ENCODE data around the gene TNFRSF1B.

The TNFRSF1B gene

DNA sequence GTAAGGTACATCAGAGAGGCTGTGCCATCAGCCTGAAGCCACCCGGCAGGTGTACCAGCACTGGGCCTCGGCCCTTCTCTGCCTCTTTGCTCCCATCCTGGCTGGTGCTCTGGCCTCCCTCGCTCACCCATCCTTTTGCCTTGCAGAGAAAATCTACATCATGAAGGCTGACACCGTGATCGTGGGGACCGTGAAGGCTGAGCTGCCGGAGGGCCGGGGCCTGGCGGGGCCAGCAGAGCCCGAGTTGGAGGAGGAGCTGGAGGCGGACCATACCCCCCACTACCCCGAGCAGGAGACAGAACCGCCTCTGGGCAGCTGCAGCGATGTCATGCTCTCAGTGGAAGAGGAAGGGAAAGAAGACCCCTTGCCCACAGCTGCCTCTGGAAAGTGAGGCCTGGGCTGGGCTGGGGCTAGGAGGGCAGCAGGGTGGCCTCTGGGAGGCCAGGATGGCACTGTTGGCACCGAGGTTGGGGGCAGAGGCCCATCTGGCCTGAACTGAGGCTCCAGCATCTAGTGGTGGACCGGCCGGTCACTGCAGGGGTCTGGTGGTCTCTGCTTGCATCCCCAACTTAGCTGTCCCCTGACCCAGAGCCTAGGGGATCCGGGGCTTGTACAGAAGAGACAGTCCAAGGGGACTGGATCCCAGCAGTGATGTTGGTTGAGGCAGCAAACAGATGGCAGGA, 24.5 kb upstream of the TNFRSF1B start:
- DNase-seq (ENCODE audit: low spot score): no peak

DNA sequence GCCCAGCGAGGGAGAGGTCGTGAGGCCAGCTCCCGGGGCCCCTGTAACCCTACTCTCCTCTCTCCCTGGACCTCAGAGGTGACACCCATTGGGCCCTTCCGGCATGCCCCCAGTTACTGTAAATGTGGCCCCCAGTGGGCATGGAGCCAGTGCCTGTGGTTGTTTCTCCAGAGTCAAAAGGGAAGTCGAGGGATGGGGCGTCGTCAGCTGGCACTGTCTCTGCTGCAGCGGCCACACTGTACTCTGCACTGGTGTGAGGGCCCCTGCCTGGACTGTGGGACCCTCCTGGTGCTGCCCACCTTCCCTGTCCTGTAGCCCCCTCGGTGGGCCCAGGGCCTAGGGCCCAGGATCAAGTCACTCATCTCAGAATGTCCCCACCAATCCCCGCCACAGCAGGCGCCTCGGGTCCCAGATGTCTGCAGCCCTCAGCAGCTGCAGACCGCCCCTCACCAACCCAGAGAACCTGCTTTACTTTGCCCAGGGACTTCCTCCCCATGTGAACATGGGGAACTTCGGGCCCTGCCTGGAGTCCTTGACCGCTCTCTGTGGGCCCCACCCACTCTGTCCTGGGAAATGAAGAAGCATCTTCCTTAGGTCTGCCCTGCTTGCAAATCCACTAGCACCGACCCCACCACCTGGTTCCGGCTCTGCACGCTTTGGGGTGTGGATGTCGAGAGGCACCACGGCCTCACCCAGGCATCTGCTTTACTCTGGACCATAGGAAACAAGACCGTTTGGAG, 23.7 kb upstream of the TNFRSF1B start:
- no peak for DNase-seq (ENCODE audit: low spot score)

DNA sequence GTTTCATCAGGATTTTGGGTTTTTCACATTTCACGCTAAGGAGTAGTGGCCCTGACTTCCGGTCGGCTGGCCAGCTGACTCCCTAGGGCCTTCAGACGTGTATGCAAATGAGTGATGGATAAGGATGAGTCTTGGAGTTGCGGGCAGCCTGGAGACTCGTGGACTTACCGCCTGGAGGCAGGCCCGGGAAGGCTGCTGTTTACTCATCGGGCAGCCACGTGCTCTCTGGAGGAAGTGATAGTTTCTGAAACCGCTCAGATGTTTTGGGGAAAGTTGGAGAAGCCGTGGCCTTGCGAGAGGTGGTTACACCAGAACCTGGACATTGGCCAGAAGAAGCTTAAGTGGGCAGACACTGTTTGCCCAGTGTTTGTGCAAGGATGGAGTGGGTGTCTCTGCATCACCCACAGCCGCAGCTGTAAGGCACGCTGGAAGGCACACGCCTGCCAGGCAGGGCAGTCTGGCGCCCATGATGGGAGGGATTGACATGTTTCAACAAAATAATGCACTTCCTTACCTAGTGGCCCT, 23.1 kb upstream of the TNFRSF1B start:
- peak; percentile 61 for DNase-seq (ENCODE audit: low spot score)

DNA sequence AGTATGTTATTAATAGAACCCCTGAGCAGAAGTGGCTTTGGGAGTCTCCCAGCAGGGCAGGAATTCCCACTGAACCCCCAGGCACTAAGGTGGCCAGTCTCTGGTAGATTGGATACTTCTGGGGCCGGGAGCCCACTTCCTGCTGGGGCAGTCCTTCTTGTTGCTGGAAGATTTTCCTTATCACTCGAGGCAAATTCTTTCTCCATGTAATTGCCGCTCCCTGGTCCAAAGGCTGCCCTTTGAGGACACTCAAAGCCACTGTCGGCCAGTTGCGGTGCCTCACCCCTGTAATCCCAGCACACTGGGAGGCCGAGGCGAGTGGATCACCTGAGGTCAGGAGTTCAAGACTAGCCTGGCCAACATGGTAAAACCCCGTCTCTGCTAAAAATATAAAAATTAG, 22.6 kb upstream of the TNFRSF1B start:
- no peak for DNase-seq (ENCODE audit: low spot score)

DNA sequence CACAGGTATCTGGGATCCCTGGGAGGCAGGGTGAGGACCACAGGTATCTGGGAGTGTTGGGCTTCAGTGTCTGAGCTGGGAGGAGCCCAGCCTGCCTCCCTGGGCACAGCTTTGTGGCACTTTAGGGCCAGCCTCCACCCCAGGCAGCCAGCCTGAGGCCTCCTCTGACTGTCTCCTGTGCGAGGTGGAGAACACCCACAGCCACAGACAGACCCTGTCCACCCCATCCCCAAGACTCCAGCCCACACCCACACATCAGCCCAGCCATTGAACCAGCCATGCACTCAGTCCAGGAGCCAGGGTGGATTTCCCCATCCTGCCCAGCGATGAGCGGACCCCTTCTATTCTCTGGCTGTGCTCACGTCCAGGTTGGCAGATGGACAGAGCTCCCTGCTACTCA, 21.8 kb upstream of the TNFRSF1B start:
- DNase-seq (ENCODE audit: low spot score): no peak

DNA sequence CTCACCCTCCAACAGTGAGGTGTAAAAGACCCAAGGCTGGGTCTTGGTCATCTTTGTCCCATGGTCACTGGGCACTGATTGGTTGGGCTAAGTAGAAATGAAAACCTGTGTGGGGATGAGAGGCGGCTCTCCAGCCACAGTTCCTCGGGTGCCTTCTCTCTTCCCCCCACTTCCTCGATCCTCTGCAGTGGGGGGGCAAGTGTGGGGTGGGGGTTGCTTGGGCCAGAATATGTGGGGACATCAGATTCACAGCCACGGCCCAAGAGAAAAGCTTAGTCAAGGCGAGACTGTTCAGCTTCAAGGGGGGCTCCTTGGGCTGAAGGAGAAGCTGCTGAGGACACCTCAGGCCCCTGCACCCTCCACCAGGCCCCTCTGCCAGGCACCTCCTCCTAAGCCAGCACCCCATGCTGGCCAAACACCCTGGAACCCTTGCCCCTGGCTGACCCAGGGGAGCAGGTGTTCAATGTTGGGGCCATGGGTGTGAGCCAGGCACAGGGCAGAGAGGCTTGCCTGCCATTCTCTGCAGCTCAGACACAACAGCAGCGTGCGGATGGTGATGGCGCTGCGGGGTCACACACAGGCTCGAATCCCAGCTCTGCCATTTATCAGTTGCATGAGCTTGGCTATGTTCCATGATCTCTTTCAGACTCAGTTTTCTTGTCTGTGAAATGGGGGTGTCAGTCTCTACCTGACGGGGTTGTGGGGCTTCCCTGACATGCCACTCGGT, 21.0 kb upstream of the TNFRSF1B start:
- DNase-seq (ENCODE audit: low spot score): no peak

DNA sequence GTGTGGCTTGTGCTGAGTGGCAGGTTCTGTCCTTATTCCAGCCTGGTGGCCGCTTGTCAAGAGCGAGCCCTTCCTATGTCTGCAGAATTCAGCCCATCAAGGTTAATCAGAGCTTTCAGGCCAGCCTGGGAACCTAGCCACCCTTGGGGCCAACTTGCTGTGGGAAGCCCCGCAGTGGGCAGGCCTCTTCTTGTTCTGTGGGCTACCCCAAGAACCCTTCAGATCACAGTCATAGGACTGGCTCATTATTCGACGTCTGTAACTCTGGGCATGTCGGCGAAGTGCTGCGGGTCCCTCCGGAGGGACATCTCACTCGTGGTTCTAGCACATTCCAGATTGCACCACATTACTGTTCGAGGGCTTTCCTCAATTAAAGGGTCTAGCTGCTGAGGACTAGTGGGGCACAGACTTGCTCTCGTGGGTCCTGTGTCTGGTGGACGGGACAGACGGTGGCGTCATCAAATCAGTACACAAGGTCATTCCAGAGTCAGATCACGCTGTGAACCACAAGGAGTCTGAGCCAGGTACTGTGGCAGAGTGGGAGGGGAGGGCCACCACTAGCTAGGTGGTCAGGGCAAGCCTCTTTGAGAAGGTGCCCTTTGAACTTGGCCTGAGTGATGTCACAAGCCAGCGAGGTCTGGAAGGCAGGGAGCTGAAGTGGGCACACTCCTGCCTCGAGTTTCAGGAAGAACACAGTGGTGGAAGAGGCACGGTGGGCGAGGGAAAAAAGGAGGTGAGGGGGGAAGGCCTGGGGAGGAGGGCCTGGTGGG, 20.3 kb upstream of the TNFRSF1B start:
- DNase-seq (ENCODE audit: low spot score): no peak

DNA sequence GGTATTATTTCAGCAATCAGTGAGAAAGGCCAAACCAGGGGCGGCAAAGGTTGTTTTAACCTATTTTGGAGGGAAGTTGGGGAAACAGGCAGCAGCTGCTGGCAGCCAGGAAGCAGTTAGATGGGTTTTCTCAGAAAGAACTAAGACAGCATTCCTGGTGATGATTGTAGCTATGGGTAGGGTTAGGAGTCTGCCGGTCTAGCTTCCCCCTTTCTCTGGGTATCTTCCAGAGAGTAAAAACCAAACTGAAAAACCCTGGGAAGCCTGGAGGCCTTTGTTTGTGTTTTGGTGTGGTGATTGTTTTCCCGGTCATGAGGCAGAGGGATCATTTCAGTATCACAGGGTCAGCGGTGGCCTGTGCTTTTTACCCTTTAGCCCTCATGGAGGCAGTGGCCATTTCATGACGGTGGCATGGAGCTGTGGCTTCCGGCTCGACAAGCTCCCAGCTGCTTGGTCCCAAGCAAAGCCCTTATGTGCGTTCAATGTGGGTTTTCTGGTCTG, 19.5 kb upstream of the TNFRSF1B start:
- DNase-seq (ENCODE audit: low spot score): no peak

DNA sequence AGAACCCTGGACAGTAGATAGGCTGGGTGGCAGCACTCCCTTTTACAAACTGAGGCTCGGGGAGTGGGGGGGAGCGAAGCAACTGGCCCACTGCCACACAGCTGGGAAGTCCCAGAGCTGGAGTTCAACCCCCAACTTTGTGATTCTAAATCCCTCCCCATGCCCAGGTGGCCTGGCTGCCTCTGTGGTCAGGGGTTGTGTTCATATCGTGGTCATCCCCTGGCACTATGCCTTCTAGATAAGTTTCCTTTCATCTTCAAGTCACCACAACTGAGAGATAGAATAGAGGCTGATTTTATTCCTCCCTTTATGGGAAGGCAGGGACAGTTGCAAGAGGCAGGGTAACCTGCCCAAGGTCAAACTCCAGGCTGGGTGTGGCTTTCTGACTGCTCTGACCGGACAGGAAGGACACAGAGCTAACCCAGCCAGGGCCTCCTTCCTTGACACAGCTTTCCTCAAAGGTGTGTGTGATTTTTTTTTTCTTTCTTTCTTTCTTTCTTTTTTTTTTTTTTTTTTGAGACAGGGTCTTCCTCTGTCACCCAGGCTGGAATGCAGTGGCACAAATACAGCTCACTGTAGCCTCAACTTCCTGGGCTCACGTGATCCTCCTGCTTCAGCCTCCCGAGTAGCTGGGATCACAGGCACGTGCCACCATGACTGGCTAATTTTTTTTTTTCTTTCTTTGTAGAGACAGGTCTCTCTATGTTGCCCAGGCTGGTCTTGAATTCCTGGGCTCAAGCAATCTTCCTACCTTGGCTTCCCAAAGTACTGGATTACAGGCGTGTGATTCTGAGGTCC, 18.4 kb upstream of the TNFRSF1B start:
- DNase-seq (ENCODE audit: low spot score): no peak

DNA sequence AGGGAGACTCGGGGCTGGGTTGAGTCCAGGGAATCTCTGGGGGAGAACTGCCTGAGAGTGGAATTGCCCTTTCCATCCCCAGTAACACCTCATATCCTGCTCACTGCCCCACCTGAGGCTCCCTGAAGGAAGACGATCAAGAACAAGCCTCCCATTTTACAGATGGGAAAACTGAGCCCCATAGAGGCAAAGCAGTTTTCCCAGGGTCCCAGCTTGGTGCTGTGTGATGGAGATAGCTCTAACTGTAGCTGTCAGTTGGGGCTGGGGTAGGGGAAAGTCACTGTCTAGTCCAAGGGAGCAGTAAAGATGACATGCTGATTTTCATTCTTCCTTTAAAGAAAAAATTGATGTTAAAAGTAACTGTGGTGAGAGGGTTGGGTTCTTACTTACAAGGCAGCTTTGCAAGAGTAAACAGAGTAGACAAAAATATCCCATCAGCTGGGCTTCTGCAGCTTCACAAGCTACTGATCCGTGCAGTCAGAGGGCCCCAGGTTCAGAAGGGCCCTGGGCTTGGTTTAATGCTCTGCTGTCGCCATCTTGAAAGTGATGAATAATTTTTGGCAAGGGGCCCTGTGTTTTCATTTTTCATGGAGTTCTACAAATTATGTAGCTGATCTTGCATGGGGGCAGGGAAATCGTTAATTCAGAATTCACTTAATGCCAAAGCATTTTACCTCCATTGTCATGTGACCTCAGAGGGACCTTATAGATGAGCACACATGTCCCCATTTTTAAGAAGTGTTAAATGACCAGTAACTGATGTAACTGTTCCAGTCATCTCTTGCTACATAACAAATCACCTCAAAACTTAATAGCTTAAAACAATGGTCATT, 17.6 kb upstream of the TNFRSF1B start:
- DNase-seq (ENCODE audit: low spot score): no peak

DNA sequence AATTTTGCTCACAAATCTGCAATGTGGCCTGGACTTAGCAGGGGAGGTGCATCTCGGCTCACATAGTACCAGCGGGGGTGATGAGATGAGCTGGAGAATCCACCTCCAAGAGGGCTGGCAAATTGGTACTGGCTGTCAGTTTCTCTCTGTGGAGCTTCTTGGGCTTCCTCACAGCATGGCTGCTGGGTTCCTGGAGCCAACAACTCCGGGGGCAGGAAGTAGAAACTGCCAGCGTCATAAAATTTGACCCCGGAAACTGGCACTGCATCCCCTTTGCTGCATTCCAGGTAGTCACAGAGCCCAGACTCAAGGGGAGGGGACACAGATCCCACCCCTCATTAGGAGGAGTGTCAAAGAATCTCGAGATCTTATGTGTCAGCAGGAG, 17.0 kb upstream of the TNFRSF1B start:
- DNase-seq (ENCODE audit: low spot score): no peak

DNA sequence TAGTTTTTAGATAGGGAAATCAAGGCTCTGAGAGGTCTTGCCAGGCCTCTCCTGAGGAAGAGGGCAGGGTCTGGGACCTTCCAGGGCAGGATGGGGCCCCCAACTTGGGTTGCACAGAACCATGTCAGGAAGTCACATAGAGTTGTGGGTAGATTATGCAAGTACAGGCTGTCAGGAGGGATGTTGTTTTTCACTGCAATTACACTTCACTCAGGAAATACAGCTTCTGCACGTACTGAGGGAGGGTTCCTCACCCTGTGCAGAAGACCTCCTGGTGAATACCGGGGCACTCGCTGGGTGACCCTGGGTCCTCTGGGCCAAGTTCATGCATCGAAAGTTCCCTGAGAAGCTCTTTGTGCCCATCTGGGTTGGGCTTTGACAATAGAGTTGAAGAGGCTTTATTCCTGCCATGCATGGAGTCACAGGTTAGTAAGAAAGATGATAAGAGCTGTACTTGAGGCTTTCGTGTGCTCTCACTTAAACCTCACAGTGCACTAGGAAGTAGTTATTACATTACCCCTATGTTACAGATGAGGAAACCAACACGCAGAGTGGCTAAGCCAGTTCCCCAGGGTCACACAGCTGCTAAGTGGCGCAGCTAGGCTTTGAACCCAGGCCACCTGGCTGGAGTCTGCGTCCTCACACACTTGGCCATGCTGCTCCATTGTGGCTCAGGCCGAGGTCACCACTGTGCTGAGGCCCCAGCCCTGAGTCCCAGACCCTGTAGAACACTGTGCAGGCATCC, 16.2 kb upstream of the TNFRSF1B start:
- no peak for DNase-seq (ENCODE audit: low spot score)

DNA sequence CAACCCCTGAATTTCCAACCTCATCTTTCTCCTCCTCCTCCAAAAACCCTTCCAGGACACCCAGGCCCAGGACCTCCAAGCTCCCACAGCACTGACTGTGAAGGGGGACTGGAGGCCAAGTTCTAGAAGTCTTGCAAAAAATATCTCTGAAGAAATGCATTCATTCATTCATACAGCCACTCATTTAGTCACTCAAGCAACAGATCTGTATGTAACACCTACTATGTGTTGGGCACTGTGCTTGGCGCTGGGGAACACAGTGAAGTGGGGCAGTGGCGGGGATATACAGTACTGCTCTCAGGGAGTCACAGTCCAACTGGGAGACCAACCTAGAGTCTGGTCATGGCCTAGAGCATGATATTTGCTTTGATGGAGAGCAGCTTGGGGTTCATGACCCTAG, 15.3 kb upstream of the TNFRSF1B start:
- no peak for DNase-seq (ENCODE audit: low spot score)

DNA sequence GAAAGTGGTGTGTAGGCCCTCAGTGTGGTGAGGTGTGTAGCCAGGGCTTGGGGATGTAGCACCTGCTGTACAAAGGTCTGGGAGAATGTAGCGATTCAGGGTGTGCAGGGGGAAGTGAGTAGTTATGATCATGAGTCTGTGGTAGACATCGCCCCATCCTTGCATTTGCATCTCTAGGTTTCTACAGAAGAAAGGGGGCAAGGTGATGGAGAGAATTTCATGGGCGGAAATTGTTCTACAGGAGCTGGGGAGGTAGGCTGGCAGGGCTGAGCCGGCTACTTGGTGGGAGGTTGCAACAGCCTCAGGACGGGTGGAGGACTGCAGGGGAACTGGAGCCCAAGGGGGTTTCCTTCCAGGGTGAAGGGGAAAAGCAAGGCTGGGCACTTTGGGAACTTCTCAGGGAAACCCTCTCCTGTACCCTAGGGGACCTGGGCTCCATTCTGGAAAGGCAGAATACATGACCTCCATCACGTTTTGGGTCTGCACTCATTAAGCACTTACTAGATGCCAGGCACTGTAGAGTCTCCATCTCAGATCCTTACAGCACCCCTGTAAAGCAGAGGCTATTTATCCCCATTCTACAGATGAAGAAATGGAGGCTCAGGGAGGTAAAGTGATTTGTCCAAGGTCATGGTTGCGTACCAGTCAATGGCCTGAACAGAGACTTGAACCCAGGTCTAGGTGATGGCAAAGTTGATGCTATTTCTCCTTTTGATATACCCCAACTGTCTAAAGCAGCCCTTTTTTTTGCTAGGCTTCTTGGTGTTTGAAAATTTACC, 14.5 kb upstream of the TNFRSF1B start:
- DNase-seq (ENCODE audit: low spot score): no peak

DNA sequence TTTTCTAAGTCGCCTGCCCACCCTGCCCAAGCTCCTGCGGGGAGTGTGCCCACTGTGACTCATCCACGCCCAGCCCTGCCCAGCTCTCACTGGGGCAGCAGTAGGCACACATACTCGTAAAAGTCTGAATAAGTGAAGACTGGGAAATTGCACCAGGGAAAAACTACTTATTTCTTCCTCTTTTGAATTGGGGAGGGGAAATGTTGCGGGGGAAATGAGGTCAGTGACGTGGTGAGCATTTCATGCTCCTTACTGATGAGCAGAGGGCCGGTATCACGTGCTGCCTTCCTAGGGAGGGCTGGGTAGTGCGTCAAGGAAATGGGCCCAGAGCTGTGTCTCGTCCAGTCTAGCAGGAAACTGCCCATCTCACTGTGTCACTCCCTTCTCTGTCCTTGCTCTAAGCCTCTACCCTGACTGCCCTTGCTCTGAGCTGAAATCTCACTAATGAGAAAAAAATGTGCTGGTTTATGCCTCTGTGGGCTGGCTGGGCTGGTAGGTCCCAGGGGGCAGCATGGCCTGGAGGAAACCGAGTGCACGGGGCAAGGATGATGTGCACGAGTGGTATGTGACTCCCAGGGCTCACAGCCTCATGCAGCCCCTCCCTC, 13.5 kb upstream of the TNFRSF1B start:
- DNase-seq (ENCODE audit: low spot score): peak; percentile 42

DNA sequence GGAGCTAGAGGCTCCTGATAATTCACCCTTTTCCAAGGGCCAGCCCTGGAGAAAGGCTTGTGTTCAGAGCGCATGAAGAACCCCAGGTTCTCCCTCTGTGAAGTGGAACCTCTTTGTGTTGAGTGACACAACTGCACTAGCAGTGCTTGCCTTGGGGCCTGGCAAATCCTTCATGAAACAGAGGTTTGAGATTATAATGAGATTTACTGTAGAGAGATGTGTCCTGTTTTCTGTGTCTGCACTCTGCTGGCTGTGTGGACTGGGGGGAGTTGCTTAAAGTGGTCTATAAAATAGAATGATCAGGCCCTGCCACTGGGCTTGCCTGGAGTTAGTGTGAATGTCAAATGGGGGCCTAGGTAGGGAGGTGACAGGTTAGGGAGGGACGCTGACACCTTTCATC, 11.5 kb upstream of the TNFRSF1B start:
- DNase-seq (ENCODE audit: low spot score): no peak

DNA sequence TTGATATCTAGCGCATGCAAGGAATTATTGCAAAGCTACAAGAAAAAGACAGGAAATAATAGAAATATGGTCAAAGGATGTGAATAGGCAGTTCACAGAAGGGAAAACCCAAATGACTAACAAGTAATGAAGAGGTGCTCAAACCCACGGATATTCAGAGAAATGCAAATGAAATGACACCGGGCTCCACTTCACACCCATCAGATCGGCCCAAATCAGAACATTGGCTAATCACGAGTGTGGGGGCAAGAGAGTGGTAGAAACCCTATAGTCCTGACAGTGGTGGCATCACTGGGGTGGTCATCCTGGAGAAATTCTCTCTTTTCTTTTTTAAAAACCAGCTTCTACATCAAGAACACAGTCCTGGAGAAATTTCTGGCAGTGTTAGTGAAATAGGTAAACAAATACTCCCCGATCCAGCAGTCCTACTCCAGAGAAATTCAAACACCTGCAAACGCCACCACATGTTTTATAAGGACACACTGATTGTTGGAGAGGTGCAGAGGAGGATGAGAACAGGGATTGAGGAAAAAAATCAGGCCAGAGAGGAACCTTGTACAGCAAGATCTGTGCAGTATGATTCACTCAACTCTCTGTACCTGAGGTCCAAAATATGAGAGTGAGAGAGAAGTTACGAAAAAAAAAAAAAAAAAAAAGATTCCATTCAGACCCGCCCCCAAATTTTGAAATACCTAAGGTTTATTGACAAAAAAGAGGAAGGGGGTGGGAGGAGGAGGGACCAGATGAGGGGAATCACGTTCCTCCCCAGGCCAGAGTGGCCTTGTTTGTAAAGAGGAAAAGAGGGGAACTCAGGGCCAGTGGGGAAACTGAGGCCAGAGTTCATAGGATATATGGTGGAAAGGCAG, 9.2 kb upstream of the TNFRSF1B start:
- no peak for DNase-seq (ENCODE audit: low spot score)
